ENCODE measurements around the gene VSIR.

- TF ChIP-seq EZH2phosphoT487 (IDR thresholded peaks at IDR 0.05; ENCODE audit: borderline replicate concordance): no peak
- TF ChIP-seq, protein P1, sequence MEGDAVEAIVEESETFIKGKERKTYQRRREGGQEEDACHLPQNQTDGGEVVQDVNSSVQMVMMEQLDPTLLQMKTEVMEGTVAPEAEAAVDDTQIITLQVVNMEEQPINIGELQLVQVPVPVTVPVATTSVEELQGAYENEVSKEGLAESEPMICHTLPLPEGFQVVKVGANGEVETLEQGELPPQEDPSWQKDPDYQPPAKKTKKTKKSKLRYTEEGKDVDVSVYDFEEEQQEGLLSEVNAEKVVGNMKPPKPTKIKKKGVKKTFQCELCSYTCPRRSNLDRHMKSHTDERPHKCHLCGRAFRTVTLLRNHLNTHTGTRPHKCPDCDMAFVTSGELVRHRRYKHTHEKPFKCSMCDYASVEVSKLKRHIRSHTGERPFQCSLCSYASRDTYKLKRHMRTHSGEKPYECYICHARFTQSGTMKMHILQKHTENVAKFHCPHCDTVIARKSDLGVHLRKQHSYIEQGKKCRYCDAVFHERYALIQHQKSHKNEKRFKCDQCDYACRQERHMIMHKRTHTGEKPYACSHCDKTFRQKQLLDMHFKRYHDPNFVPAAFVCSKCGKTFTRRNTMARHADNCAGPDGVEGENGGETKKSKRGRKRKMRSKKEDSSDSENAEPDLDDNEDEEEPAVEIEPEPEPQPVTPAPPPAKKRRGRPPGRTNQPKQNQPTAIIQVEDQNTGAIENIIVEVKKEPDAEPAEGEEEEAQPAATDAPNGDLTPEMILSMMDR (IDR thresholded peaks at IDR 0.05 in 2 of 3, conservative IDR thresholded peaks at IDR 0.05 in 1 of 3; ENCODE audit: borderline replicate concordance in 1 of 3, insufficient read depth in 1 of 3, low read depth in 2 of 3, low read length in 2 of 3): no peak
- TF ChIP-seq EGR1 (IDR thresholded peaks at IDR 0.05; ENCODE audit: low read depth): no peak
- no peak for TF ChIP-seq RAD21 (IDR thresholded peaks at IDR 0.05; ENCODE audit: low read depth)
- TF ChIP-seq MAX (IDR thresholded peaks at IDR 0.05): no peak
Measured at GRCh38 chr10:71719464-71720201, 53.7 kb downstream of the VSIR start, which contains the start of gene C10orf105.

Data from HCT116 (cell line).